Measurements from ENCODE around the gene CHST15. TPM values are rescaled to one million over a fixed set of nuclear protein-coding genes. Genes with fewer than 3 reads are reported as not detected.

The CHST15 gene
- total and polyA plus RNA-seq, 2 of the 13 experiments (the other 11 are each of a cell fraction or from before 2014, with no cell fraction given) = 1.4 to 94.7 TPM

GRCh38 chr10:124091646-124092249 lies 1.6 kb downstream of the CHST15 start (continued):
- TF ChIP-seq ZNF280D (CRISPR knock-in tag; IDR thresholded peaks at IDR 0.05) (no peak), ZNF501 (CRISPR knock-in tag; IDR thresholded peaks at IDR 0.05) (no peak), ZNF431 (CRISPR knock-in tag; IDR thresholded peaks at IDR 0.05; ENCODE audit: borderline replicate concordance, low read depth) (no peak), POGZ (CRISPR knock-in tag; IDR thresholded peaks at IDR 0.05) (no peak), TCF12 (IDR thresholded peaks at IDR 0.05) (no peak), TCF12 (CRISPR knock-in tag; IDR thresholded peaks at IDR 0.05) (no peak), MED13 (CRISPR knock-in tag; IDR thresholded peaks at IDR 0.05) (no peak), FLYWCH1 (CRISPR knock-in tag; IDR thresholded peaks at IDR 0.05) (no peak), ZNF234 (CRISPR knock-in tag; conservative IDR thresholded peaks at IDR 0.05) (no peak), ZNF629 (CRISPR knock-in tag; conservative IDR thresholded peaks at IDR 0.05) (no peak), THAP11 (CRISPR knock-in tag; IDR thresholded peaks at IDR 0.05) (no peak), ZNF232 (CRISPR knock-in tag; IDR thresholded peaks at IDR 0.05; ENCODE audit: borderline replicate concordance) (no peak), DBP (CRISPR knock-in tag; IDR thresholded peaks at IDR 0.05; ENCODE audit: not compliant biosample characterization) (no peak), ZNF850 (CRISPR knock-in tag; conservative IDR thresholded peaks at IDR 0.05) (no peak), ZNF251 (CRISPR knock-in tag; IDR thresholded peaks at IDR 0.05) (no peak), DNMT3B (CRISPR knock-in tag; conservative IDR thresholded peaks at IDR 0.05) (no peak), NFKBIZ (CRISPR knock-in tag; IDR thresholded peaks at IDR 0.05) (no peak), PHF8 (CRISPR knock-in tag; IDR thresholded peaks at IDR 0.05) (no peak), SP140L (CRISPR knock-in tag; IDR thresholded peaks at IDR 0.05; ENCODE audit: borderline replicate concordance) (no peak), ZNF609 (CRISPR knock-in tag; IDR thresholded peaks at IDR 0.05; ENCODE audit: borderline replicate concordance) (no peak), NFKB2 (CRISPR knock-in tag; IDR thresholded peaks at IDR 0.05; ENCODE audit: borderline replicate concordance) (no peak), ETV6 (CRISPR knock-in tag; conservative IDR thresholded peaks at IDR 0.05) (no peak), ETV5 (CRISPR knock-in tag; IDR thresholded peaks at IDR 0.05; ENCODE audit: borderline replicate concordance) (no peak), KLF15 (CRISPR knock-in tag; IDR thresholded peaks at IDR 0.05; ENCODE audit: borderline replicate concordance) (no peak)

Data from HepG2 (cell line).